Peyer's patch (tissue), 4 donors: ENCODE results near the gene DOK6.

Experiments
- POLR2A ChIP-seq, 2 donors: fragments of 450-650 bp; IDR thresholded peaks; one replicate each; pipeline ENCODE4 v1.5.1; 2017; ENCODE audit warnings: antibody characterized with exemption in 2 of 2, mild to moderate bottlenecking in 2 of 2, moderate library complexity in 2 of 2
- TF ChIP-seq, protein P1 (sequence below), 6 experiments: fragments of 450-650 bp in 4 of 6; fragments of 200-600 bp in 2 of 6; sonication (generic) in 1 of 6; IDR thresholded peaks; one replicate each; pipeline ENCODE4 v1.5.1; 2017 to 2019; ENCODE audit warnings: antibody characterized with exemption in 6 of 6, mild to moderate bottlenecking in 3 of 6, moderate library complexity in 1 of 6

DNA sequence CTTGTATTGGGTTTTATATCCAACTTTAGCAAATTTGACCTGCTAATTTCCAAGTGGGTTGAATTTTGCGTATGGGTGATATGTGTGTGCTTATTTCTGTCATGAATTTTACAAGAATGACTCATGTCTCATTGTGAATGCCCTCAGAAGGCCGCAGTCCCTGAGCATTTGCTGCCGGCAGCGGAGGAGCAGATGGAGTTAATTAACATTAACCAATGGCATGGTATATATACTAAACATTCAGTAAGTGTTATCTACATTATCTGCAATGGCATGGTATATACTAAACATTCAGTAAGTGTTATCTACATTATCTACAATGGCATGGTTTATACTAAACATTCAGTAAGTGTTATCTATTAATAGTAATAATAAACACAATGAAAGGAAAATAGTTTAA is 90.1 kb downstream of the DOK6 start:
- no peak for TF ChIP-seq POLR2A (IDR thresholded peaks at IDR 0.05)
- TF ChIP-seq, protein P1, sequence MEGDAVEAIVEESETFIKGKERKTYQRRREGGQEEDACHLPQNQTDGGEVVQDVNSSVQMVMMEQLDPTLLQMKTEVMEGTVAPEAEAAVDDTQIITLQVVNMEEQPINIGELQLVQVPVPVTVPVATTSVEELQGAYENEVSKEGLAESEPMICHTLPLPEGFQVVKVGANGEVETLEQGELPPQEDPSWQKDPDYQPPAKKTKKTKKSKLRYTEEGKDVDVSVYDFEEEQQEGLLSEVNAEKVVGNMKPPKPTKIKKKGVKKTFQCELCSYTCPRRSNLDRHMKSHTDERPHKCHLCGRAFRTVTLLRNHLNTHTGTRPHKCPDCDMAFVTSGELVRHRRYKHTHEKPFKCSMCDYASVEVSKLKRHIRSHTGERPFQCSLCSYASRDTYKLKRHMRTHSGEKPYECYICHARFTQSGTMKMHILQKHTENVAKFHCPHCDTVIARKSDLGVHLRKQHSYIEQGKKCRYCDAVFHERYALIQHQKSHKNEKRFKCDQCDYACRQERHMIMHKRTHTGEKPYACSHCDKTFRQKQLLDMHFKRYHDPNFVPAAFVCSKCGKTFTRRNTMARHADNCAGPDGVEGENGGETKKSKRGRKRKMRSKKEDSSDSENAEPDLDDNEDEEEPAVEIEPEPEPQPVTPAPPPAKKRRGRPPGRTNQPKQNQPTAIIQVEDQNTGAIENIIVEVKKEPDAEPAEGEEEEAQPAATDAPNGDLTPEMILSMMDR (IDR thresholded peaks at IDR 0.05): no peak
